Fibroblast of skin of left quadriceps (primary cell): ENCODE data around the gene PRSS53.

Experiments used
- DNase-seq, 2 experiments: peaks; one replicate each; pipeline ENCODE4 v3.0.0-alpha.2; 2013; ENCODE audit warnings: low read depth in 2 of 2

Gene PRSS53

DNA sequence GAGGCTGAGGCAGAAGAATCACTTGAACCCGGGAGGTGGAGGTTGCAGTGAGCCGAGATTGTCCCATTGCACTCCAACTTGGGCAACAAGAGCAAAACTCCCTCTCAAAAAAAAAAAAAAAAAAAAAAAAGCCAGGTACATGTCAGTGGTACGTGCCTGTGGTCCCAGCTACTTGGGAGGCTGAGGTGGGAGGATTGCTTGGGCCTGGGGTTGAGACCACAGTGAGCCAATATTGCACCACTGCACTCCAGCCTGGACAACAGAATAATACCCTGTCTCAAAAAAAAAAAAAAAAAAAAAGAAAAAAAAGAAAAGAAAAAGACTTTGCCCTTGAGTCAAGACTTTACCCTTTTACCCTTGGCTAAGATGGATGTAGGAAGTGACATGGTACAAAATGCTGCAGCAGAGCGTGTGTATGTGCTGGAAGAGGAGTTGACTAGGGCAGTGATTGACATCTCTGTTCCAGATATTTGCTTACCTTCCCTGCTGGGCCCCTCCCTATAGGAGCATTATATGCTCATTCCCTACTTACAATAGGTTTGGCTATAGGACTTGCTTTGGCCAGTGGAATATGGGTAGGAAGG lies 44.8 kb downstream of the PRSS53 start:
- no peak for DNase-seq

DNA sequence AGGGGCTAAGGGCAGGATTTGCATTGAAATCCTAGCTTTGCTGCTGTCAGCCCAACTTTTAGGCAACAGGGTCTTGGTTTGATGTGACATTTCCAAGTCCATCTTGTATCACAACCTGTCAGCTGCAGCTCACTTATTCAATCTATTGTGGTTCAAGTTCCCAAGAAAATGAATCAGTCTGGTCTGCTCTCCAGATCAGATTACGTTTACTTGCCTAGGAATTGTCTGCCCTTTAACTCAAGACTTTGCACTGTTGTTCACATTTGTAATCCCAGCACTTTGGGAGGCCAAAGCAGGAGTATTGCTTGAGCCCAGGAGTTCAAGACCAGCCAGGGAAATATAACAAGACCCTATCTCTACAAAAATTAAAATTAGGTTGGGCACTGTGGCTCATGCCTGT lies 45.4 kb downstream of the PRSS53 start:
- no peak for DNase-seq

DNA sequence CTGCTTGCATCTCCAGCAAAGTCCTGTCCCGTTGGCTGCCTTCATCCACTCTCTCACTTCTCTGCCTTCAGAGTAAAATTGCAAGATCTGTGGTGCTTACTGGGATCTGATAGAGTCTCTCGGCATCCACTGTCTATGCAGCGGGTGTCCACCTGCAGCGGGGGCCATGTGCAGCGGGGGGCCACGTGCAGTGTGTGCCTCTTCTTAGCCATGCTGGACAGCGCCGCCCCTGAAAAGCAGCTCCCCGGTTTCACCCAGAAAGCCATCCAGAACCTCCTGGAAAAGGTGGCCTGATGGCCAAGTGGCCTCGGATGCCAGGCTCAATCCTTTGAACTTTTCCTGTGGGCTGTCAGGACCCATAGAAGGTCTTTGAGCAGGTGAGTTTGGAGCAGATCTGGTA lies 45.9 kb downstream of the PRSS53 start:
- no peak for DNase-seq

DNA sequence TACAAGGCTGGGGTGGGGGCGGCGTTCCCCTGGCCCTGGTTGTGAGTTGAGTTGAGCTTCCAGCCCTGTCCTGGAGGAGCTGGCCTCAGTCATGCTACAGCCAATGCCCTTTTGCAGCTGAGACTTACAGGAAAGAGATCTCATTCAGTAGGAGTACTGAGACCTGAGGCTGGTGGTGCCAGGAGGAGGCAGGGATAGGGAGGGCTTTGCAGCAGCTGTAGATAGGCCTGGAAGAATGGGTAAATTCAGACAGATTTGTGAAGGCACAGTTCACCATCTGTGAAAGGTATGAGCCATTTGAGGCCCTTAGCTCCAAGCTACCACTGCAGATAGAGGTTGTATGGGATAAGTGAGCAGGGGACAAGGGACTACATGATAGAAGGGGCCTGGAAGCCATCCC lies 49.8 kb downstream of the PRSS53 start:
- DNase-seq, result no peak

DNA sequence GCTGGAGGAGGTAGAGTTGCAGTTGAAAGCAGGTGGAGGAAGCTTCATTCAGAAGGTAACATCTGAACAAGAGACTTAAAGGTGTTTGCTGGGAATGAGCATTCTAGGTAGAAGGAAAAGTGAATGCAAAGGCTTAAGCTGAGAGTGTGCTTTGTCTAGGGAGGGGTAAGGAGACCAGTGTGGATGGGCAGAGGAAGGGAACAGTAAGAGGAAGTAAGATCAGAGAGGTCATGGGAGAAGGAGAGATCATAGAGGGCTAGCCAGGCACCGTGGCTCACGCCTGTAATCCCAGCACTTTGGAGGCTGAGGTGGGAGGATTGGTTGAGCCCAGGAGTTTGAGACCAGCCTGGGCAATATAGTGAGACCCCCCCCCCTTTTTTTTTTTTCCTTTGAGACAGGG lies 52.1 kb downstream of the PRSS53 start:
- no peak for DNase-seq

DNA sequence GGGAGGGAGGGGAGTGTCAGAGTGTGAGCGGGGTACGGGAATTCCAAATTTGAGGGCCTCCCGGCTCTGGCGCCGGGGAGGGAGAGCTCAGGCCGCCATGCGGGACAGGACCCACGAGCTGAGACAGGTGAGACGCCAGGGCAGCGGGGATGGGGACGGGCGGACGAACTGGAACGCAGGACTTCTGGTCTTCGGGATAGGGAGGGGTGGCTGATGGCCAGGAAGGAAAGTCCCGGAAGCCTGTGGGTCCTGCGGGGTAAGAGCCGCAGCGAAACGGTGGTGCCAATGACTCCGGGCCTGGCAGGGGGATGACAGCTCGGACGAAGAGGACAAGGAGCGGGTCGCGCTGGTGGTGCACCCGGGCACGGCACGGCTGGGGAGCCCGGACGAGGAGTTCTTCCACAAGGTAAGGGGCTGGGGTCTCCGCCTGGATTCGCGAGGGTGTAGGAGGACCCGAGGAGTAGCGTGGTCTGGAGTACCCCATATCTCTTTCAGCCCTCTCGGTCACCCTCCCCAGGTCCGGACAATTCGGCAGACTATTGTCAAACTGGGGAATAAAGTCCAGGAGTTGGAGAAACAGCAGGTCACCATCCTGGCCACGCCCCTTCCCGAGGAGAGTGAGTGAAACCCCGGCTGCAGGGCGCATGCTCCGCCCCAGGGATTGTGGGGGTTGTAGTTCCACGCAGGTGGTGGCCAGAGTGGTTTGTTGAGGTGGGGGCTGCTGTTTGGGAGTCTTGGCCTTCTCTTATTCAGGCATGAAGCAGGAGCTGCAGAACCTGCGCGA lies 54.8 kb downstream of the PRSS53 start:
- DNase-seq, result peak; percentile 44 to 49
